ENCODE measurements around the gene EPSTI1.

The EPSTI1 gene

GRCh38 chr13:42986176-42986574, 5.9 kb downstream of the EPSTI1 start:
- no peak for TF ChIP-seq CTCF (IDR thresholded peaks at IDR 0.05; ENCODE audit: borderline replicate concordance, control extremely low read depth, extremely low read depth, insufficient read depth, missing control alignments)
- in situ Hi-C loops (cut with MboI; ENCODE audit: low sequenced_read_pairs, unreplicated experiment), result no loop called here
- DNase-seq (ENCODE audit: low spot score), result no peak

GRCh38 chr13:42985312-42986175, 6.5 kb downstream of the EPSTI1 start:
- in situ Hi-C loops (cut with MboI; ENCODE audit: low sequenced_read_pairs, unreplicated experiment), result no loop called here

GRCh38 chr13:42984691-42985090, 7.3 kb downstream of the EPSTI1 start:
- TF ChIP-seq CTCF (IDR thresholded peaks at IDR 0.05; ENCODE audit: borderline replicate concordance, control extremely low read depth, extremely low read depth, insufficient read depth, missing control alignments), result no peak
- no peak for DNase-seq (ENCODE audit: low spot score)
- in situ Hi-C loops (cut with MboI; ENCODE audit: low sequenced_read_pairs, unreplicated experiment), result no loop called here

More at GRCh38 chr13:42985312-42986175, 6.5 kb downstream of the EPSTI1 start:
- no peak for DNase-seq (ENCODE audit: low spot score)
- TF ChIP-seq CTCF (IDR thresholded peaks at IDR 0.05; ENCODE audit: borderline replicate concordance, control extremely low read depth, extremely low read depth, insufficient read depth, missing control alignments), result no peak

GRCh38 chr13:42984026-42984425, 8.0 kb downstream of the EPSTI1 start:
- TF ChIP-seq CTCF (IDR thresholded peaks at IDR 0.05; ENCODE audit: borderline replicate concordance, control extremely low read depth, extremely low read depth, insufficient read depth, missing control alignments), result no peak
- in situ Hi-C loops (cut with MboI; ENCODE audit: low sequenced_read_pairs, unreplicated experiment), result no loop called here
- DNase-seq (ENCODE audit: low spot score), result no peak

- TF ChIP-seq CTCF (IDR thresholded peaks at IDR 0.05; ENCODE audit: borderline replicate concordance, control extremely low read depth, extremely low read depth, insufficient read depth, missing control alignments), result no peak
- in situ Hi-C loops (cut with MboI; ENCODE audit: low sequenced_read_pairs, unreplicated experiment), result no loop called here
- no peak for DNase-seq (ENCODE audit: low spot score)
Measured at GRCh38 chr13:42981853-42982252, 10.2 kb downstream of the EPSTI1 start.

- in situ Hi-C loops (cut with MboI; ENCODE audit: low sequenced_read_pairs, unreplicated experiment), result no loop called here
- no peak for DNase-seq (ENCODE audit: low spot score)
- TF ChIP-seq CTCF (IDR thresholded peaks at IDR 0.05; ENCODE audit: borderline replicate concordance, control extremely low read depth, extremely low read depth, insufficient read depth, missing control alignments), result no peak
Measured at GRCh38 chr13:42981317-42981716, 10.7 kb downstream of the EPSTI1 start.
